OCI-LY3 (cell line): ENCODE data around the gene IL25.

Experiments used
- CTCF ChIP-seq: fragments of 200-600, 300-600 bp; sonication (generic); IDR thresholded peaks from 2 replicates; pipeline ENCODE4 v1.5.1; 2014; ENCODE audit warnings: antibody characterized with exemption, low read length, low read depth
- EZH2phosphoT487 ChIP-seq: fragments of 200-600 bp; shearing (Covaris generic); IDR thresholded peaks from 2 replicates; pipeline ENCODE4 v1.6.1; 2018; ENCODE audit warnings: antibody characterized with exemption, mixed run types, low read depth

GRCh38 chr14:23406244-23406643, 33.6 kb downstream of the IL25 start:
- TF ChIP-seq CTCF (no peak), EZH2phosphoT487 (no peak)
